ENCODE measurements around the gene PFN1.

- TF ChIP-seq POLR2A (IDR thresholded peaks at IDR 0.05) (no peak), CTCF (IDR thresholded peaks at IDR 0.05) (no peak)
Observed at GRCh38 chr17:4940555-4941318, 7.6 kb downstream of the PFN1 start.
